Stimulated activated CD8-positive, alpha-beta memory T cell treated with anti-CD3 and anti-CD28 coated beads, Interleukin-15, amount 100 ng/mL, for 24 hours (primary cell): ENCODE measurements around the gene P2RY14.

Source experiments
- DNase-seq: peaks from one replicate; pipeline ENCODE4 v3.0.0-alpha.2; 2020; ENCODE audit warnings: low read depth

Gene P2RY14

GRCh38 chr3:151213881-151214280, 64.5 kb downstream of the P2RY14 start:
- DNase-seq, result no peak

DNA sequence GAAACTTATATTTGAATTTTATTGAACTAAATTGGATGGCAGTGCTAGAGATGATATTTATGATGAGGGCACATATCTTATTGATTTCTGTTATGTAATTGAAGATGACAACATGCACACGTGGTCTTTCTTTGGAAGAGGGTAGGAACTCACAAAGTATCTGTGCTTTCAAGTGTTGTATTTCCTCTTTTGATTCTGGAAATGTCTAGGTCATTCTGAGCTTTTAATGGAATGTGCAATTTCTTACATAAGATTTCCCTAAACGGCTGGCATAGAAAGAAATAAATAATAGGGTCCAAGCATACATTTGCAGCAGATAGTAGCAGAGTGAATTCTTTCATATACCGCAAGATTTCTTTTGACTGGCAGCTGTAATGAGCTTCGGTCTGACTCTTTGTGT, 65.2 kb downstream of the P2RY14 start:
- no peak for DNase-seq

- DNase-seq, result no peak
Measured at GRCh38 chr3:151210676-151211381, 67.5 kb downstream of the P2RY14 start.

DNA sequence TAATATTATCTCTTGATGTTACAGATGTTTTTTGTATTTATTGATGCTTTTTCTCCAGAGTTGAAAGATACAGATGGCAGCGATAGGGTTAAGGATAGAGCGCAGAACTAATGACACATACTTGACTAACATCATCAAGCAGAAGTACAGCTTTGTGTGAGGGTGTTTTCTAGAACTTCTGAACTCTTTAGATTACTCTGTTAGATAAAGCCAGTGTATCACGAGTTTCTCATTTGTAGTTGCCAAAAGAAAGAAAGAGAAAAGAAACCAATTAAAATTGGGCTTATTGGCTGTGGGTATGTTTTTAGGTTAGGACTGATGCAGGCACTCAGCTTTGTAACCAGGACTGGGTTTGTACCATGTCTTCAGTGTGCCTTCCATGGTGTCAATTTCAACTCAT, 68.7 kb downstream of the P2RY14 start:
- DNase-seq, result no peak

- no peak for DNase-seq
Measured at GRCh38 chr3:151206201-151206600, 72.1 kb downstream of the P2RY14 start.

GRCh38 chr3:151205482-151205881, 72.9 kb downstream of the P2RY14 start:
- DNase-seq, result no peak

- no peak for DNase-seq
Measured at GRCh38 chr3:151204530-151205402, 73.6 kb downstream of the P2RY14 start.

GRCh38 chr3:151203051-151203420, 75.3 kb downstream of the P2RY14 start, which contains the start of gene GPR171:
Gene GPR171, minus strand, starts transcription at chr3:151203216. Its CDS starts 3,830 bp downstream, at chr3:151199386.
- peak; percentile 28 for DNase-seq

DNA sequence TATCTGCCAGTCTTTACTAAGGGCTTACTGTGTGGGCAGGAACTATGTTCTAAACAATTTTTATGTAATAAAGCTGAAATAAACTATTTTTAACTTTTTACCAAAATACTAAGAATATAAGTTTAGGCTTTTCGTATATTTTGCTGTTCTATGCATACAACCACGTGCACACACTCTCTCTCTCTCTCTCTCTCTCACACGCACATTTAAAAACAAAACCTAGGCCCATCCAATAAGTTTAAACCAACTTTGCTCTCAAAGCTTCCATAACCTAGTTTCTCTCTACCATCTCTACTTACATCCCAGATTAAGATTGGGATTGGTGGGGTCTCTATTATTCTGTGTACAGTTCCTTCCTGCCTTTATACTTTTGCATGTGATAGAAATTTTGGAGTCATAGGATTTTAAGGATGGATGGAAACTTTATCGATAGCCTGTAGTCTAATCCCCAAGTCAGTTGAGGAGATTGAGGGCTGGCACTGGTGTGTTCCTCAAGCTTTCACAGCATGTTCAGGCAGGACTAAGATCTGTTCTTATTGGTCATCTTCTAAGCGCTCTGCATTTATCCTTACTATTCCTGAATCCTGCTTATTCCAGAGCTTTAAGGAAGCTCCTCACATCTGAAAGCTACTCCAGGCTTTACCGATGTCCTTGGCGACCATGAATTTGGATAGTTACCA, 77.2 kb downstream of the P2RY14 start:
- no peak for DNase-seq

DNA sequence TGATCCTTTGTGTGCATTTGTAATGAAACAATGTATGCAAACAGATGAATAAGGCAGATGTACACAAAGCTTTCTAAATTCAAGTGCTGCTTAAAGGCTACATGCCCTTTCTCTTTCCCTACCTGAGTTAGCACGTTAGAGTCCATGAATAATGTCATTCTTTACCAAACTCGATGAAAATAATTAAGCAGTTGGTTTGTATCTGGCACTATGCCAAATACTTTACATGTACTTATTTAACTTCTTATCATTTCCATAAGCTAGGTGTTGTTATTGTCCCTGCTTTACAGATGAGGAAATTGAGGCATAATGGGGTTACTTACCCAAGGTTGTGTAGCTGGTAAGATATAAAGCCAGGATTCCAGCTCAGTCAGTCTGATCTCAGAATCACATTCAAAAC, 77.8 kb downstream of the P2RY14 start:
- DNase-seq, result no peak

DNA sequence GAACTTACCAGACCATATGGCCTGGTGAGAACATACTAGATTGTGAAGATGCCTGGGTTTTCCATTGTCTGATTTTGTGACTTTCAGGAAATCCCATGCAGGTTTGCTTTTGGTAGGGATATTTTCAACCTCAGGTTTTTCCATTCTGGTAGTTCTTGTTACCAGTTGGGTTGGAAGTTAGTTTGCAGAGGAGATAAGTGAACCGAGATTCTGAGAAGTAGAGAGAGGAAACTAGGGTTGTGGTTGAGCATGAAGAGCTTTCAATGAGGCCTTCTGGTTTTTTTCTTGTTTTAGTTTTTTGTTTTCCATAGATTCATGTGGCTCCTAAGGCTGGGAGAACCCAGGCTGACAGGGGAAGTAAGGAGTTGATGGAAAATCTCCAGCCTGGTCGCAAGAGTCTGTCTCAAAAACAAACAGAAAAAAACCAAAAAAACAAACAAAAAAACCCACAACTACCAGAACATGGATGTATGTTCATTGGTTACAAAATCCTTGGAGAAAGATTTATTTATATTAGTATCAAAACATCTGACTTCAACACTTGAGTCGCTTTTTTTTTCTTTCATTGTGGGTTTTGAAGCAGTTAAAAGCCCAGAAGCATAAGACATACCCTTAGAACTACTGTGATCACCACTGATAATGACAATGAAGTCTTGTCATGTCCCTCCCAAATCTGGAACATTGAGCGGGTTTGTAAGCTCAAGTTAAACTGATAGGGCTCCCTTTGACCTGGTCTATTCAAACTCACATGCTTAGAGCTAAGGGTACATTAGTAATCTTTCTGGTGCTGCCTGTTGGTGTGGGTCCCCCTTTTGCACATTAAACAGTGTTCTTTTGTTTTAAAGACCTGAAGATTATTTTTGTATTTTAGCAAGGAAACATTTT, 78.5 kb downstream of the P2RY14 start:
- DNase-seq, result no peak

DNA sequence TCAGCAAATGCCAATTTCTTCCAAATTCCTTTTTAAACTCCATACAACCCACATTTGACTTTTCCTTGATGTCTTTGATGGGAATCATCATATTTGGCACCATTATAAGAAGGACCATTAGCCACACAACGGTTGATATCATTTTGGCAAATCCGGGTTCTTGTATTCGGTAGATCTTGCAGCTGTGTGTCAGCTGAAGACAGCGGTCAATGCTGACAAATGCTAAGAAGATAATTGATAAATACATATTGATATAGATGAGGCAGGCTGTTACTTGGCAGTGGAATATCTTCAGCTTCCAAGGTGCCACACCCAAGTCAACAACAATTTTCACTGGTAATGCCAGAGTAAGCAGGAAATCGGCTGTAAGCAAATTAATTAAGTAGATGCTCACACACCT, 79.5 kb downstream of the P2RY14 start:
- no peak for DNase-seq

- no peak for DNase-seq
Measured at GRCh38 chr3:151197981-151198767, 80.2 kb downstream of the P2RY14 start.

DNA sequence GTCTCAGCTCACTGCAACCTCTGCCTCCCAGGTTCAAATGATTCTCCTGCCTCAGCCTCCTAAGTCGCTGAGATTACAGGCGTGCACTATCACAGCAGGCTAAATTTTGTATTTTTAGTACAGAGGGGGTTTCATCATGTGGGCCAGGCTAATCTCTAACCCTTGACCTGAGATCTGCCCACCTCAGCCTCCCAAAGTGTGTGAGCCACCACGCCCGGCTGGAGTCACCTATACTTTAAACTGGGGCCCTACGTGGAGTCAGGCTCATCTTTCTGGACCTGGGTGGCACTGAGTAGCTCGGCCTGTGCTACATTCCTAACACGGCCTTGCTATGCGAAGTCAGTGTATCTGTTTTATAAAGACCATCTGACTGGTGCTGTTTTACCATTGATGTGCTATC, 81.1 kb downstream of the P2RY14 start:
- DNase-seq, result no peak

DNA sequence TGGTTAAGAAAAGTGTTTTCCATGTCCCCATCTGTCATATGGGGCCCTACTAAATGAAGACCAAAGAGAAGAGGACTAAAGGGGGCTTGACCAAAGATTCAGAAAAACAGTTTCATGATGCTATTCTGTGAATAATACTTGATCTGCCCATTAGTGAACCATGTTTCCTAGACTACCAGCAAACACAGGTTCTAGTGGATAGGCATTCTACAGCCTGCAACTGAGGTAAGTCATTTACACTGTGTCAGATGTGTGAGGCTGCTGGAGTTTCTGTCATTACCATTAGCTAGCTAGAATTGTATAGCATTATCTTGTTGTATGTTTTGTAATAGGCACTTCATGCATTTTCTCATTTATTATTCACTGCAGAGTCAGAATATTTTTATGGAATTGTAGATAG, 81.9 kb downstream of the P2RY14 start:
- no peak for DNase-seq

DNA sequence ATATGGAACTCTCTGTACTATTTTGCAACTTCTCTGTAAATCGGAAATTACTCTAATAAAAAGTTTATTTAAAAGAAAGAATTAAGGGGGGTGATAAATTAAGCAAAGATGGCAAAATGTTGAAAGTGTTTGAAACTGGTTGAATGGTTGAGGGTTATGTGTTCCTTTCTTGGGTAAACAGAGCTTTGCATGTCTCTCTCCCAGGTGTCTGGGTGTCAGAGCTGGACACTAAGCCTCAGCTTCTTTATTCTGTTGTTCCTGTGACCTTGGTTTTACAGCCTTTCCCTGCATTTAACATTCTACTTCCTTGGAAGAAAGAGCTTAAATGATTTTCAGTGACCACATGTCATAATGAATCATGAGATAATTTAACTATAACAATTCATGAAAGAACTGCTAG, 82.5 kb downstream of the P2RY14 start:
- no peak for DNase-seq

GRCh38 chr3:151192545-151192944, 85.8 kb downstream of the P2RY14 start:
- DNase-seq, result no peak

- DNase-seq, result no peak
Measured at GRCh38 chr3:151191095-151191494, 87.2 kb downstream of the P2RY14 start.

- DNase-seq, result no peak
Measured at GRCh38 chr3:151183265-151183671, 95.1 kb downstream of the P2RY14 start.

DNA sequence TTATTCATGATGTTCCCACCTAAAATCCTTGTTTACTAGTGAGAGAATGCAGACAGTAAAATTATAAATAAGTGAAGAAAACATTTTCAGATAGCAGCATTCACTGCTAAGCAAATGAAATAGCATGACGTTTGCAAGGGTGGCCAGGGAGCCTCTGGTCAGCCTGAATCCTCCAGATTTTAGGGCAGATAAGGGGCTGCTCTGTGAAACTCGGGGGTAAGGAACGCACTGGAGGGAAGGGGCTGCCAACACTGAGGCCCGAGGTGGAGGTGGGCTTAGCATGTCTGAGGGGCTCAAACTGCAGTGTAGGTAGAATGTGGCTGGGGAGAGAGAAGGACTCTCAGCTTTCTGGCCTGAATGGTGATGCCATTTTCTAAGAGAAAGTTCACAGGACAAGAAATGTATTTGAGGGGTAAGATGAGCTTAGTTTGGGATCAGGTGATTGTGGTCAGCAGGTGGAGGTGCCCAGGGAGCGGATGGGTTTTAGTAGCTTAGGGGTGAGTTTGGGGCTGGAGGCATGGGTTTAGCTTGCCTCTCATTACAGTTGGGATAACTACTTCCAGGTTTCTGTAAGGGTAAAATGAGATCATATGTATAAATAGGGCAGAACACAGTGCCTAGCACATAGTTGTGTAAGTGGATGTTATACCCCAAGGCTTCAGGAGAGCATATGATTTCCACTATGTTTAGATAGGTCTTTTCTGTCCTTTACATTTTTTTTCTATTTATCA, 95.8 kb downstream of the P2RY14 start:
- no peak for DNase-seq
